ENCODE results near the gene MYL2.
A peak's percentile ranks its signal among the peaks of the same experiment; 100 is the strongest.

DNA sequence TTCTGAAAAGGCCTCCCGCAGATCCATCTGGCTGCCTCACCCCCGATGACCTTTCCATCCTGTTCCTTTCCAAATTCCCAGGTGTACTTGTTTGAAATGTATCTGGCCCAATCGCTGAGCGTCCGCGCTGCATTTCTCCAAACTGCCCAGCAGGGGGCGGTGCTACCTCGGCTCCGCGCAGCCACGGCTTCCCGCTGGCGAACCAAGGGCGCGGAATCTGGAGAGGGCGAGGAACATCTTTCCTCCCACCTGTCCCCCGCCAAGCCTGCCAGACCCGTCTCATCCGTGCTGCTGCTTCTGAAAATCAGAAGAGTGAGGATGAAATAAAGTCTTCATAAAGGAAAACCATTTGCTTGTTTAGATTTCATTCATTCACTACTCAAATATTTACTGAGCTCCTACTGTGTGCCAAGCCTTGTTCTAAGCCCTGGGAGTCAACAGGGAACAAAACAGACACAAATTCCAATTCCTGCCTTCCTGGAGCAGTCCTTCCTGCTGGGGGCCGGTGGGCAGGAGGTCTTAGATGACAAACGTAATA lies 16.8 kb upstream of the MYL2 start:
- TF ChIP-seq POLR2AphosphoS5 (IDR thresholded peaks at IDR 0.05) (no peak), CTCF (IDR thresholded peaks at IDR 0.05; ENCODE audit: poor library complexity, severe bottlenecking) (peak; percentile 93), SMC3 (conservative IDR thresholded peaks at IDR 0.05; ENCODE audit: poor library complexity) (peak; percentile 94), TAF1 (IDR thresholded peaks at IDR 0.05; ENCODE audit: low read depth) (no peak), EZH2 (IDR thresholded peaks at IDR 0.05; ENCODE audit: borderline replicate concordance, insufficient read depth, low read length, poor library complexity, severe bottlenecking) (no peak), MXI1 (conservative IDR thresholded peaks at IDR 0.05; ENCODE audit: poor library complexity, severe bottlenecking) (peak; percentile 25), EP300 (conservative IDR thresholded peaks at IDR 0.05; ENCODE audit: poor library complexity, severe bottlenecking) (no peak), RAD21 (conservative IDR thresholded peaks at IDR 0.05) (peak; percentile 93)

Measured in neural cell (in vitro differentiated cells).